Umbilical cord (tissue), 2 donors: ENCODE results near the gene MDGA2. TPM values are rescaled to one million over a fixed set of nuclear protein-coding genes. Genes with fewer than 3 reads are reported as not detected.

Source experiments
- DNase-seq: peaks from one replicate; pipeline ENCODE4 v3.0.0-alpha.2; 2015; ENCODE audit warnings: low spot score
- total RNA-seq: library from RNA; depleted of rRNA; stranded (reverse); fragments of >200 nt; gene quantifications from one replicate; pipeline ENCODE4 v1.2.3, GENCODE V29; 2014; ENCODE audit warnings: low replicate concordance; ENCODE audit not compliant: insufficient read depth

Gene MDGA2
- total RNA-seq, 1 donor from 2014 or later = 1.7 TPM

GRCh38 chr14:47149326-47149725 lies 526.1 kb downstream of the MDGA2 start:
- no peak for DNase-seq

- DNase-seq = no peak
Observed at GRCh38 chr14:47148686-47149085, 526.7 kb downstream of the MDGA2 start.

GRCh38 chr14:47120645-47121044 lies 554.8 kb downstream of the MDGA2 start:
- DNase-seq = no peak

GRCh38 chr14:47103771-47104170 lies 571.6 kb downstream of the MDGA2 start:
- DNase-seq = peak; percentile 57

GRCh38 chr14:47102472-47102871 lies 572.9 kb downstream of the MDGA2 start:
- DNase-seq = no peak

- DNase-seq = no peak
Observed at GRCh38 chr14:47085678-47086077, 589.7 kb downstream of the MDGA2 start.

GRCh38 chr14:47065326-47065725 lies 610.1 kb downstream of the MDGA2 start:
- no peak for DNase-seq

GRCh38 chr14:47060050-47060449 lies 615.4 kb downstream of the MDGA2 start:
- no peak for DNase-seq

- DNase-seq = no peak
Observed at GRCh38 chr14:47057364-47057763, 618.0 kb downstream of the MDGA2 start.

GRCh38 chr14:47044841-47045240 lies 630.6 kb downstream of the MDGA2 start:
- DNase-seq = peak; percentile 30

GRCh38 chr14:47040550-47040949 lies 634.9 kb downstream of the MDGA2 start:
- DNase-seq = peak; percentile 12

GRCh38 chr14:47039336-47039735 lies 636.1 kb downstream of the MDGA2 start:
- no peak for DNase-seq

GRCh38 chr14:47022721-47023120 lies 652.7 kb downstream of the MDGA2 start:
- no peak for DNase-seq

GRCh38 chr14:47020500-47020899 lies 654.9 kb downstream of the MDGA2 start:
- no peak for DNase-seq

GRCh38 chr14:47012533-47013280 lies 662.7 kb downstream of the MDGA2 start:
- no peak for DNase-seq

- no peak for DNase-seq
Observed at GRCh38 chr14:47009615-47010014, 665.8 kb downstream of the MDGA2 start.

- DNase-seq = no peak
Observed at GRCh38 chr14:47008732-47009131, 666.7 kb downstream of the MDGA2 start.

GRCh38 chr14:46999661-47000060 lies 675.7 kb downstream of the MDGA2 start:
- DNase-seq = no peak

- DNase-seq = no peak
Observed at GRCh38 chr14:46989566-46989965, 685.8 kb downstream of the MDGA2 start.

GRCh38 chr14:46988312-46988711 lies 687.1 kb downstream of the MDGA2 start:
- no peak for DNase-seq

GRCh38 chr14:46985529-46986380 lies 689.6 kb downstream of the MDGA2 start:
- DNase-seq = no peak

GRCh38 chr14:46973295-46973694 lies 702.1 kb downstream of the MDGA2 start:
- no peak for DNase-seq

GRCh38 chr14:46964378-46964777 lies 711.0 kb downstream of the MDGA2 start:
- no peak for DNase-seq
